GM12864 (cell line): ENCODE measurements around the gene SNAPC2.

Source experiments
- DNase-seq: peaks from one replicate; pipeline ENCODE4 v3.0.0-alpha.2; 2011; ENCODE audit warnings: low read depth
- H3K4me3 ChIP-seq: 2 replicates; pipeline ENCODE4 v1.5.1; 2011; ENCODE audit warnings: mild to moderate bottlenecking, low read depth, low read length, control low read depth
- TF ChIP-seq, protein P1 (sequence below): IDR thresholded peaks from 2 replicates; pipeline ENCODE4 v1.5.1; 2011; ENCODE audit warnings: low read depth, mild to moderate bottlenecking, moderate library complexity, low read length, control low read depth, inconsistent platforms; ENCODE audit errors: missing control alignments

Gene SNAPC2

DNA sequence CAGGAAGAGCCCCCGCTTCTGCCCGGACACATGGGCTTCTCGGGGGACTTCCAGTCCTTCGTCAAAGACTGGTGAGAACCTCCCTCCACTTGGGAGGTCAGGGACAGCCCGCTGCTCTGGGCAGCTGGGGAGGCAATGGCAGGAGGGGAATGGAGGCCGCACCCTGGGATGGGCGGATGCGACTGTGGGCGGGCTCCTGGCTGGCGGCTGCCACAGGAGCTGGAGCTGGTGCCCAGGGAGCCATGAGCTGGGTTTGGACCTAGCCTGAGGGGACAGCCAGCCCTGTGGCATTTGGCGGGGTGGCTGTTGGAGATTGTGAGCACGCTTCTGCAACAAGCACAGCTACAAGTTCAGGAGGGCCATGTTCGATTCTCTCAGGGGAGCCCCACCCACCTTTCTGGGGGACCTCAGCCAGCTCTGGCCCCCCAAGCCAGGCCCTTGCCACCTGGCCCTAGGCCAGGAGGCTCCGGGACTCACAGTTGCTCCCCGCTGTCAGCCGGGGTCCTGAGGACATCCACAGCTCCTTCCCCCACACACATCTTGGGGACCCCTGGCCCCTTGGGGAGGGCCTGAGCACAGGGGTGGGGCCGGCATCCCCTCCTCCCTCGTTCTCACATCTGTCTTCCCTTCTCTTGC, 8.5 kb upstream of the SNAPC2 start:
- TF ChIP-seq, protein P1, sequence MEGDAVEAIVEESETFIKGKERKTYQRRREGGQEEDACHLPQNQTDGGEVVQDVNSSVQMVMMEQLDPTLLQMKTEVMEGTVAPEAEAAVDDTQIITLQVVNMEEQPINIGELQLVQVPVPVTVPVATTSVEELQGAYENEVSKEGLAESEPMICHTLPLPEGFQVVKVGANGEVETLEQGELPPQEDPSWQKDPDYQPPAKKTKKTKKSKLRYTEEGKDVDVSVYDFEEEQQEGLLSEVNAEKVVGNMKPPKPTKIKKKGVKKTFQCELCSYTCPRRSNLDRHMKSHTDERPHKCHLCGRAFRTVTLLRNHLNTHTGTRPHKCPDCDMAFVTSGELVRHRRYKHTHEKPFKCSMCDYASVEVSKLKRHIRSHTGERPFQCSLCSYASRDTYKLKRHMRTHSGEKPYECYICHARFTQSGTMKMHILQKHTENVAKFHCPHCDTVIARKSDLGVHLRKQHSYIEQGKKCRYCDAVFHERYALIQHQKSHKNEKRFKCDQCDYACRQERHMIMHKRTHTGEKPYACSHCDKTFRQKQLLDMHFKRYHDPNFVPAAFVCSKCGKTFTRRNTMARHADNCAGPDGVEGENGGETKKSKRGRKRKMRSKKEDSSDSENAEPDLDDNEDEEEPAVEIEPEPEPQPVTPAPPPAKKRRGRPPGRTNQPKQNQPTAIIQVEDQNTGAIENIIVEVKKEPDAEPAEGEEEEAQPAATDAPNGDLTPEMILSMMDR, result no peak
- DNase-seq, result no peak

DNA sequence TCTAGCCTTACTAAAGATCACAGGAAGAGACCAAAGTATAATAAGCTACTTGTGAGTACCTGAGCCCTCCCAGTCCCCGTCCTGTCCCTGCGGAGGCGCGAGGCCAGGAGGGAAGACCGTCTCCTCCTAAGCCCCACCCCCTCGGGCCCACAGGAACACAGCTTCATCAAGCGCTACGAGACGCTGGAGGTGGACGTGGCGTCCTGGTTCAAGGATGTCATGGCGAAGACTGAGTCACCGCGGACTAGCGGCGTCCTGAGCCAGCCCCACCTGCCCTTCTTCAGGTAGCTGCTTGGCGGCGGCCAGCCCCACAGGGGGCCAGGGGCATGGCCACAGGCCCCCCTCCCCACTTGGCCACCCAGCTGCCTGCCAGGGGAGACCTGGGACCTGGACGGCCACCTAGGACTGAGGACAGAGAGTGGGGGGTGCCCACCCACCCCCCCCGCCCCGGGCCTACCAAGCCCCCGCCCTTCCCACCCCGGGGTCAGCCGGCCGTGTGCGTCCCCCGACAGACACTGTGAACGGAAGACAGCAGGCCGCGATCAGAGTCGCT, 7.9 kb upstream of the SNAPC2 start:
- no peak for DNase-seq
- TF ChIP-seq, protein P1, result no peak
- H3K4me3 ChIP-seq, result no peak overlapping the region

More for the DNA sequence above, 8.5 kb upstream of the SNAPC2 start:
- H3K4me3 ChIP-seq, result no peak overlapping the region

DNA sequence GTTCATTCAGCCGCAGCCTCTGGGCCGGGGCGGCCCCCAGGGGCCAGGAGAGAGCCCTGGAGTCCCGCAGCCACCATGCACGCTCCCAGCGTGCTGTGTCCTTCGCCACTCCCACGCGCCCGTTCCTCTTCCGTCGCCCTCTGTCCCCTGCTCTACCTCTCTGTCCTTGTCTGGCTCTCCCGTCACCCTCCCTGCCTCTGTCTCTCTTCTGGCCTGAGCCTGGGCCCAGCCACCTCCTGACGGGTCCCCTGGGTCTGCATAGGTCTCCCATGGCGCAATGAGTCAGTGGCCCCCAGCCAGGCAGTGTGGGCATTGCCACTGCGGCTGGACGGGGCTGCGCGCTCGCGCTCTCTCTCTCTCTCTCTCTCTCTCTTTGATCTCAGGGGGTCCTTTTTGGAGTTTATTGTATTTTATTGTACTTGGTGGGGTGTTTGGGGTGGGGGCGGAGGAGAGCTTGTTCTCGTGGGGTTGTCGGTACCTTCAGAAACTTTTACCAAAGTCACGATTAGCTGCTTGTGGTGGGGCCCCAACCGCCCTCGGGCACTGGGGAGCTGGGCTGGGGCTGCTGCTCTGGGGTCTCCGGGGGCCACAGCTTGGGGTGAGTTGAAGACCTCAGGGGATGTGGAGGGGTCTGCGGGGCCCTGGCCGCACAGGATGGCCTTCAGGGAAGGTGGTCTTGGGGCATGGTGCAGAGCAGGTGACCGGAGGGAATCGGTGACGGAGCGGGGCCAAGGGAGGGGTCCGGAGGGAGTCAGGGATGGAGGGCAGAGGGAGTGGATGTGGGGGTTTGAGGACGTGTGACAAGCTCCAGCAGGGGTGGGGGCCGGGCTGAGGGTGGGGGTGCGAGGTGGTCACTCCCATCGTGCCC, 7.2 kb upstream of the SNAPC2 start:
- TF ChIP-seq, protein P1, result no peak
- no peak overlapping the region for H3K4me3 ChIP-seq
- no peak for DNase-seq

DNA sequence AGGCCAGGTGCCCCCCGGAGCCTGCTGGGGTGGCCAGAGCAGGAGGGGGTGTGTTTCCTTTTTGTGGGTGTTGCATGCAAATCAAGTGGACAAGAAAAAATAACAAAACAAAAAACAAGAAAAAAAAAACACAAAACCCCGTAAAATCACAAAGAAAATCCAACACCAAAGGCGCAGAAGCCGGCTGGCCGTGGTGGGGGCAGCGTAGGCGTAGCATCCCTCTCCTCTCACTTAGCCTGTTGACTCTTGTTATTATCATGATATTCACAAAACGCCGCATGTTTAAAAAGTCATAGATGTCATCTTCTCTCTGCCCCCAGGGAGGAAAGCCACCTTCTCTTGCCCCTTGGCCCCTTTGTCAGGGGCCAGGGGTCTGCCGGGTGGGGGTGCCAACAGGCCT, 6.5 kb upstream of the SNAPC2 start:
- TF ChIP-seq, protein P1, result no peak

DNA sequence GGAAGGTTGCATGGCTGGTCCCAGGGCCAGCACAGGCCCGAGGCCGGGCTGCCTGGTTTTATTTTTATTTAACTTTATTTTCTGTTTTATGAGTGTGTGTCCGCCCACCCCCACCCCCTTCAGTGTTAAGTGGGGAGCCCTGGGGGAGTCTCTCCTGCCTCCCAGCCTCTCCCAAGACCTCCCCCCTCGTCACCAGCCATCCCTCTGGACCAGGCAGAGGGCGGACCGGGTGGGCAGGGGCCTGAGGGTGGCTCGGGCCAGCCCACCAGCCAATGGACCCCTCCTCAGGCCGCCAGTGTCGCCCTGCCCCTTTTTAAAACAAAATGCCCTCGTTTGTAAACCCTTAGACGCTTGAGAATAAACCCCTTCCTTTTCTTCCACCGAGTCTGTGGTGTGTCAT, 6.0 kb upstream of the SNAPC2 start:
- DNase-seq, result no peak
- no peak overlapping the region for H3K4me3 ChIP-seq
- TF ChIP-seq, protein P1, result no peak

More for the DNA sequence above, 6.5 kb upstream of the SNAPC2 start:
- DNase-seq, result no peak
- no peak overlapping the region for H3K4me3 ChIP-seq

DNA sequence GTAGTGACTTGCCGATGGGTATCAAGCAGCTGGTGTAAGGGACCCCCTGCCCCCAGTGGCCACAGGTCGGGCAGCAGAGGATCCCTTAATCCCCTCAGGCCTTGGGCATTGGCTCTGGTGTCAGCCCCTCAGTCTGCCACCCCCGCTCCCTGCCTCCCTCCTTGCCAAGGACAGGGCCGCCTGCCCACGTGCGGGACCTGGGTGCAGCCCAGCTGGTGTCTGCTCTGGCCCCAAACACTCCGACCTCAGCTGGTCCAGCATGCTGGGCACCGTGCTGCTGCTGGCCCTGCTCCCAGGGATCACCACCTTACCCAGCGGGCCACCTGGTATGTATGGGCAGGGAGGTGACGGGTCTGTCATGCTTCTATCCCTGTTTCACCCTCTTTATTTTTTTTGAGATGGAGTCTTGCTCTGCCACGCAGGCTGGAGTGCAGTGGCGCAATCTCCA, 5.5 kb upstream of the SNAPC2 start, which contains the start of gene TGFBR3L:
TSS of gene TGFBR3L (plus strand) at position 233 of the 448 bp plus-strand sequence.
- no peak within 1 kb of the TSS for H3K4me3 ChIP-seq
- DNase-seq, result no peak
- TF ChIP-seq, protein P1, result no peak
